ENCODE data around the gene MT1X.
"Not testable (repeated sequence)": the region's sequence is repeated elsewhere in the genome, so short reads cannot be mapped to it uniquely, and the experiment has no call there.

Gene MT1X

DNA sequence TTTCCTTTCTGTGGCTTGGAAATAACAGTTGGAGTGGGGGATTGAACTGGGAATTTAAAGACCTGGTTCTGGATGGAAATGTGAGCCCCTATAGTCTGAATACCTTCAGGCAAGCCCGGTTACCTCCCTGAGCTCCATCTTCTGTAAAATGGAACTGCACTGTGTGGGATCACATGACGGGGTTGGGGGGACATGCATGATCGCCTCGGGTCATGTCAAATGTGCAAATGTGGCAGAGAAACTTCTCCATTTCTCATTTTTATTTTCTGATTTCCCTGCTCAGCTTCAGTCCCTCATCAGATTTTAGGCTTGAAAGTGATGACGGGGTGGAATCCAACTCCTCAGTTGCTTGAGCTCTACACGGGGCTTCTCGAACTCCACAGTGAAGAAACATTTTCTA is 29.1 kb upstream of the MT1X start:
- no peak for DNase-seq (ENCODE audit: low spot score)

DNA sequence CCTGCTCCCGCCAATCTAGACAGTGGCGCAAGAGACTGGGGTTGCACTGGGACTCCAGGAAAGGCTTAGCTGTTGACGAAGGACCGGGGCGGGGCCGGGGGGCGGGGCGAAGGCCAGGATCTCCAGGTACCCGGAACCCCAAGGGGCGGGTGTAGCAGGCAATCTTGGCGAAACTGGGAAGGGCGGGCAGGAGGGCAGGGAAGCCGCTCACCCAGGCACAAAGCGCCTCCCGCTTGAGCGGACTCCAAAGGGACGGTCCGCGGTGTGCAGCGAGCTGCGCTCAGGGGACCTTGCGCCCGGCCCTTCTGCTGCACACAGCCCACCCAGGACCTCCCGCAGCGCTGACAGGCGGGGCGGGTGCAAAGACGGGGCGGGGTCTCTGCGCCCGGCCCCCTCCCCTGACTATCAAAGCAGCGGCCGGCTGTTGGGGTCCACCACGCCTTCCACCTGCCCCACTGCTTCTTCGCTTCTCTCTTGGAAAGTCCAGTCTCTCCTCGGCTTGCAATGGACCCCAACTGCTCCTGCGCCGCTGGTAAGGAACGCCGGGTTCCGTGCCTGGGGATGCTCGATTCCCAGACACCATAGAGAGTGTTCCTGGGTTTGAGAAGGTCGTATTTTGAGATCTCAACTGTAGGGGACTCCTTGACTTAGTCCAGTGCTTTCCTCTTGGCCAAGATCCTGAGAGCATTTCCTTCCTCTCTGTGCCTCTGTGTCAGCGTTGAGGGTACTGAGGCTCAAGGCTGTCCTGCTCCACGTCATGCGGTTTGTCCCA is 24.5 kb upstream of the MT1X start, which contains the start of gene MT1F:
Gene MT1F, plus strand, starts transcription at position 405 of the 772 bp plus-strand sequence. Its CDS starts 100 bp downstream, at position 505.
- DNase-seq (ENCODE audit: low spot score) = peak; percentile 86

DNA sequence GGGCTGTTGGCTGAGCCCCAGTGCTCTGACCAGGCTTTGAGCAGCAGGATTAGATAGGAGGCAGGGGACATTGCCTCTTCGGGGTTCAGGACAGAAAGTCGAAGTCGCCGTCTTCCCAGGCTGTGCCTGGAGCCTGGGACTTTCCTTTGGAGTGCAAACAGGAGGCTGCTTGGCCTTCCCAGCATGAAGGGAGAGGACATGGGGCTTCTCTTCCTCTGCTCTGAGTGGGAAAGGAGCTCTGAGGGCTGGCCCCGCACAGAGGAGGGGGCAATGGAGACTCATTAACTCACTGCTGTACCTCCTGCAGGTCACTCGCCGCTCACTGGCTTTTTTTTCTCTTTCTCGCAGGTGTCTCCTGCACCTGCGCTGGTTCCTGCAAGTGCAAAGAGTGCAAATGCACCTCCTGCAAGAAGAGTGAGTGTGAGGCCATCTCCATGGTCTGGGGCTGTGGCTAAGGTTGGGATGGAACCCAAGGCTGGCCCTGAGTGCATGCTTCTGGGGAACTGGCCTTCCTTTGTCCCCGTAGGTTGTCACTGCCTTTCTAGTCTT is 23.9 kb upstream of the MT1X start:
- DNase-seq (ENCODE audit: low spot score) = no peak

DNA sequence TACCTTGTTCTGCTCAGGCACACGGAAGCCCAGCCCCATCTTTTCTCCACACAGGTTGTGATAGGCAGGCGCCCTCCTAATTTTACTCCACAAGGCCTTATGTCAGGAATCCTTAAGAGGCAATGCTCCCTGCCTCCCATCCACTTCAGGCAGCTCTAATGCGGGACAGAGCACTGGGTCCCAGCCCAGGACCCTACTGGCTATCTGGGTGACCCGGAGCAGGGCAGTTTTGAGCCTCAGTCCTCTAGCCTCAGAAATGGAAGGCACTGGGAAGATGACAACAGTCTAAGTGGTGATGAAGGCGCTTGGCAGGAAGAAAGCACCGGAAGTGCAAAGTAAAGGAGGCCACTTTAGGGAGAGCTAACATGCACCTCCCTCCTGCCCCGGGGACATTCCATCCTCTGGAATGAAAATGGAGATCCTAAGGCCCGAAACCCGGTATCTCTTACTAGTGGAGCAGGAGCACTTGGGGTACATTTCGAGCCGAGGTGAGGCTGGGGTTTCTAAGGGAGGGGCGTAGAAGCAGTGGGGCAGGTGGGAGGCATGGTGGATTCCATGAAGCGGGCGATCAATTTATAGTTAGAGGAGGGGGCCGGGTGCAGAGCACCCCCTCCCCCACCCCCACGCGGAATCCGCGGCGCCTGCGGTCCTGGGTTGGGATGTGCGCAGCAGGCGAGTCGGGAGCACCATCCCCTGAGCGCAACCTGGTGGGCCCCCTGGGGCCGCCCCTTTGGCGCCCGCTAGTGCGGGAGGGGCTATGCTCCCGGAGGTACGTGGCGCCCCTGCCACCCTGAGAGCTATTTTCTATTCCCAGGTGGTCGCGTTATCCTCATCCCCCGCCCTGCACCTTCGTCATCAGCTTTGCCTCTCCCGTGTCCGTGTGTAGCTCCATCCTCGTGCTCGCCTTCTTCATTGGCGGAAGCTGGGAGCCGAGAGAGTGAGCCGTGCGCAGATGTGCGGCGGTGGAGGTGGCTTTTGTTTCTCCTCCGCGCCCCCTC is 19.6 kb upstream of the MT1X start:
- DNase-seq (ENCODE audit: low spot score) = no peak

DNA sequence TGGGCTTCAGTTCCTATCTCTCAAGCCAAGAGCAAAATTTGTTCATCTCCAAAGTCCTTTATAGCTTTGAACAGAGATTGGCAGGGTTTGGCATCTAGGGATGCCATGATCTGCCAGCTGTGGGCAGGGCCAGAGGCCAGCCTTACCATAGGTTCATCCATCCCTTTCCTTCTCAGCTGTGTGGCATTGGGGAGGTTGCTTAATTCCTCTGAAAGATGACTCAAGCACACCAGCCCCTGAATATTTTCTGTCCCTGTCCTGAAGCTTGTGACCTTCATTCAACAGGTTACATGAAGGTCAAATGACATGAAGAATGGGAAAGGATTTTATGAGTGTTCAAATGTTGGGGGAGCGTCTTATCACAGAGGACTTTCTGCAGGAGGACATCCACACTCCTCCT is 17.8 kb upstream of the MT1X start:
- DNase-seq (ENCODE audit: low spot score) = no peak

DNA sequence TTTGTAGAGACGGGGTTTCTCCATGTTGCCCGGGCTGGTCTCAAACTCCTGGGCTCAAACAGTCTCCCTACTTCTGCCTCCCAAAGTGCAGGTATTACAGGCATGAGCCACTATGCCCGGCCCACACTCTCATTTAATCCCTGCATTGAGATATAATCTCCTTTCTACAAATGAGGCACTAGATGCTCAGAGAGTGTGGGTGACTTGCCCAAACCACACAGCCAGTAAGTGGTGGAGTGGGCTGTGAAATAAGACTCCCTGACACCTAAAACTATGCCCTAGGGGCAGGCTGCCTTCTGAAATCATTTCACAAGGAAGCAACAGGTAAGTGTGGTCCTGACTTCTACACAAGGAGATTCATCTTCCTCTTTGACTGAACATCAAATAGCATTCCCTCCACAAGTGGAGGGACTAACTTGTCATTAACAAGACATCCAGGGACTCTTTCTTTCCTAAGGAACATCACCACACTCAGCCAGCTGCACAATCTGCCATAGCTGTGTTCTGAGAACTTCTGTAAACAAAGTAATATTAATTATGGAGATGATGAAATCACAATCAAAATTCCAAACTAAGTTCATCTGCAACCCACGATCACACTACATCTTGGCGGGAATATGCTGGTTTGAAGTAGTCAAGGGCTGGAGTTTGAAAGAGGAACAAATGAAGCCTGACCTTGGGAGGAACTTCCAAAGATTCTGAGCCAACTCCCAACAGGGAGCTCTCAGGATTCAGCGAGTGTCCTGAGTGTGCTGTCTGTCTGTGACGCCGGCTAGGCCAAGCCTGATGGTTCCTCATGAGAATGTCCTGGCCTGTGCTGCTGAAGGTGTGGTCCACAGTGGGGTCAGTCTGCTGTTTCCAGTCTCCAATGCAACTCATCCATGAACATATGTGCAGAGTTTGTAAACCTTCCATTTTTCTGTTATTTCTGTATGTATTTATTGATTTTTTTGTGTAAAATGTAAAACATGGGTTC is 16.7 kb upstream of the MT1X start:
- not testable (repeated sequence) for DNase-seq (ENCODE audit: low spot score)

DNA sequence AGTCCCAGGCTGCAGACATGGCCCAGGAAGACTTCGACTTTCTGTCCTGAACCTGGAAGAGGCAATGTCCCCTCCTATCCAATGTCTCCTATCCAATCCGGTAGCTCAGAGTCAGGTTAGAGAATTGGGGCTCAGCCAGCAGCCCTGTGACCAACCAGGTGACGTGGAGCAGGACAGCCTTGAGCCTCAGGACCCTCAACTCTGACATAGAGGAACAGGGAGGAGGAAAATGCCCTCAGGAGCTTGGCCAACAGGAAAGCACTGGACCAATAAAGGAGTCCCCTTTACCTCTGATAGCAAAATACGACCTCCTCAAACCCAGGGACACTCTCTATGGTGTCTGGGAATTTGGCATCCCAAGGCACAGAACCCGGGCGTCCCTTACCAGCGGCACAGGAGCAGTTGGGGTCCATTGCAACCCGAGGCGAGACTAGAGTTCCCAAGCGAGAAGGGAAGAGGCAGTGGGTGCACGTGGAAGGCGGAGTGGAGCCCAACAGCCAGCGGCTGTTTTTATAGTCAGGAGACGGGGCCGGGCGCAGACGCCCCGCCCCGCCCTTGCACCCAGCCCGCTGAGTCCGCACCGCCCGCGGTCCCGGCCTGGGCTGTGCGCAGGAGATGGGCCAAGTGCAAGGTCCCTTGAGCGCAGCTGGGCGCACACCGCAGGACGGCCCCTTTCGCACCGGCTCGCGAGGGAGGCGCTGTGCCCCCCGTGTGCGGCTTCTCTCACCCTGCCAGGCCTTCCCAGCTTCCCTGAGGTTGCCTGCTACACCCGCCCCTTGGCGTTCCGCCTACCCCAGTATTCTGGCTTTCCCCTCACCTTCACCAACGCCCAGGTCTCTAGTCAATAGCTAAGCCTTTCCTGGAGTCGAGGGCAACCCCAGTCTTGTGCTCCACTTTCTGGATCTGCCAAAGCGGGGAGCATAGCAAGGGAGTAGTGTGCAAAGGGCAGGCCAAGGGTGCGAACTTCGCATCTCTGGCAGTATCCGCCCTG is 14.4 kb upstream of the MT1X start, which contains the start of gene MT1G:
Gene MT1G, minus strand, starts transcription at position 485 of the 991 bp plus-strand sequence. Its CDS starts 72 bp downstream, at position 413.
- no peak for DNase-seq (ENCODE audit: low spot score)

DNA sequence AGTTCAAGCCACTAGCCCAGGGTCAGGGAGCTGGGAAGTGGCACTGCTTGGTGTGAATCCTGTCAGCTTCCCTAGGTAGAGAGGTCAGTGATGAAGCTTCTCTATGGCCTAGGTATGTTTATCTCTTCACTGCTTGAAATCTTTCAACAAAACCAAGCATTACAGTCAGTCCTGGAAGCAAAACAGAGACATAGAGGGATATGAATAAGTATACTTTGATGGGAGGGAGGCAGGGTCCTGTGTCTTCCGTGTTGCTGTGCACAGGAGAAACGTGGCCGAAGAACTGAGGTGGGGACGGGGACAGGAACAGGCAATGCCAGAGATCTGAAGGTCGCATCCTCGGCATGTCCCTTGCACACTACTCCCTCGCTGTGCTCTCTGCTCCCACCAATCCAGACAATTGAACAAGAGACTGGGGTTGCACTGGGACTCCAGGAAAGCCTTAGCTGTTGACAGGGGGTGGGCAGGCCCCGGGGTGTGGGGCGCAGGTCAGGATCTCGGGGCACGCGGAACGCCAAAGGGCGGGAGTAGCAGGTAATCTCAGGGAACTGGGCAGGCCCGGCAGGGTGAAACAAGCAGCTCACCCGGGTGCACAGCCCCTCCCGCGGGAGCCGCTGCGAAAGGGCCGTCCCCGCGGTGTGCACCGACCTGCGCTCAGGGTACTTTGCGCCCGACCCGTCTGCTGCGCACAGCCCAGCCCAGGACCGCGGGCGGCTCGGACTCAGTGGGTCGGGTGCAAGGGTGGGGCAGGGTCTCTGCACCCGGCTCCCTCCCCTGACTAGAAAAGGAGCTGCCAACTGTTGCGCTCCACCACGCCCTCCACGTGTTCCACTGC is 13.0 kb upstream of the MT1X start, which contains the start of gene MT1H:
Gene MT1H, plus strand, starts transcription at position 810 of the 835 bp plus-strand sequence. CDS start 71 bp downstream, outside the sequence.
- no peak for DNase-seq (ENCODE audit: low spot score)

DNA sequence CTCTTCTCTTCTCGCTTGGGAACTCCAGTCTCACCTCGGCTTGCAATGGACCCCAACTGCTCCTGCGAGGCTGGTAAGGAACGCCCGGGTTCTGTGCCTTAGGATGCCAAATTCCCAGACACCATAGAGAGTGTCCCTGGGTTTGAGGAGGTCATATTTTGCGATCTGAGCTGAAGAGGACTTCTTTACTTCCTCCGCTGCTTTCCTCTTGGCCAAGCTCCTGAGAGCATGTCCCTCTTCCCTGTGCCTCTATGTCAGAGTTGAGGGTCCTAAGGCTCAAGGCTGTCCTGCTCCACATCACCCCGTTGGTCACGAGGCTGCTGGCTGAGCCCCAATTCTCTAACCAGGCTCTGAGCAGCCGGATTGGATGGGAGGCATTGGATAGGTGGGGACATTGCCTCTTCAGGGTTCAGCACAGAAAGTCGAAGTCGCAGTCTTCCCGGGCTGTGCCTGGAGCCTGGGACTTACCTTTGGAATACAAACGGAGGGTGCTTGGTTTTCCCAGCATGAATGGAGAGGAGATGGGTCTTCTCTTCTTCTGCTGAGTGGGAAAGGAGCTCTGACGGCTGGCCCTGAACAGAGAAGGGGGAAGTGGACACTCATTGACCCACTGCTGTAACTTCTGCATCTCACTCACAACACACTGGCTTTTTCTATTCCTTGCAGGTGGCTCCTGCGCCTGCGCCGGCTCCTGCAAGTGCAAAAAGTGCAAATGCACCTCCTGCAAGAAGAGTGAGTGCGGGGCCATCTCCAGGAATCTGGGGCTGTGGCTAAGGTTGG is 12.2 kb upstream of the MT1X start:
- no peak for DNase-seq (ENCODE audit: low spot score)

DNA sequence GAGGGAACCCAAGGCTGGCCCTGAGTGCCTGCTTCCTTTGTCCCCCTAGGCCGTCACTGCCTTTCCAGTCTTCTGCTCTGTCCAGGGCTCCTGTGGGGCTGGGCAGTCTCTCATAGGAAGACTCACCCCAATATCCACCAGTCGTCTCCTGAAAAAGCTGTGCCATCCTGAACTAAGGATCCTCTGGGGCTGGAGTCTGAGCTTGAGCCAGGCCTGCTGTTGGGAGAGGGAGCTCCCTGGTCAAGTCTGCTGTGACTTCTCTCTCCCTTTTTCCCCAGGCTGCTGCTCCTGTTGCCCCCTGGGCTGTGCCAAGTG is 11.7 kb upstream of the MT1X start:
- no peak for DNase-seq (ENCODE audit: low spot score)

DNA sequence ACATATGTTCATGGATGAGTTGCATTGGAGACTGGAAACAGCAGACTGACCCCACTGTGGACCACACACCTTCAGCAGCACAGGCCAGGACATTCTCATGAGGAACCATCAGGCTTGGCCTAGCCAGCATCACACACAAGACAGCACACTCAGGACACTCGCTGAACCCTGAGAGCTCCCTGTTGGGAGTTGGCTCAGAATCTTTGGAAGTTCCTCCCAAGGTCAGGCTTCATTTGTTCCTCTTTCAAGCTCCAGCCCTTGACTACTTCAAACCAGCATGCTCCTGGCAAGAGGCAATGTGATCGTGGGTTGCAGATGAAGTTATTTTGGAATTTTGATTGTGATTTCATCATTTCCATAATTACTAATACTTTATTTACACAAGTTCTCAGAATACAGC is 10.6 kb upstream of the MT1X start:
- not testable (repeated sequence) for DNase-seq (ENCODE audit: low spot score)

DNA sequence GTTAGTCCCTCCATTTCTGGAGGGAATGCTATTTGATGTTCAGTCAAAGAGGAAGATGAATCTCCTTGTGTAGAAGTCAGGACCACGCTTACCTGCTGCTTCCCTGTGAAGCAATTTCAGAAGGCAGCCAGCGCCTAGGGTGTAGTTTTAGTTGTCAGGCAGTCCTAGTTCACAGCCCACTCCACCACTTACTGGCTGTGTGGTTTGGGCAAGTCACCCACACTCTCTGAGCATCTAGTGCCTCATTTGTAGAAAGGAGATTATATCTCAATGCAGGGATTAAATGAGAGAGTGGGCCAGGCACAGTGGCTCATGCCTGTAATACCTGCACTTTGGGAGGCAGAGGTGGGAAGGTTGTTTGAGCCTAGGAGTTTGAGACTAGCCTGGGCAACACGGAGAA is 10.1 kb upstream of the MT1X start:
- not testable (repeated sequence) for DNase-seq (ENCODE audit: low spot score)

DNA sequence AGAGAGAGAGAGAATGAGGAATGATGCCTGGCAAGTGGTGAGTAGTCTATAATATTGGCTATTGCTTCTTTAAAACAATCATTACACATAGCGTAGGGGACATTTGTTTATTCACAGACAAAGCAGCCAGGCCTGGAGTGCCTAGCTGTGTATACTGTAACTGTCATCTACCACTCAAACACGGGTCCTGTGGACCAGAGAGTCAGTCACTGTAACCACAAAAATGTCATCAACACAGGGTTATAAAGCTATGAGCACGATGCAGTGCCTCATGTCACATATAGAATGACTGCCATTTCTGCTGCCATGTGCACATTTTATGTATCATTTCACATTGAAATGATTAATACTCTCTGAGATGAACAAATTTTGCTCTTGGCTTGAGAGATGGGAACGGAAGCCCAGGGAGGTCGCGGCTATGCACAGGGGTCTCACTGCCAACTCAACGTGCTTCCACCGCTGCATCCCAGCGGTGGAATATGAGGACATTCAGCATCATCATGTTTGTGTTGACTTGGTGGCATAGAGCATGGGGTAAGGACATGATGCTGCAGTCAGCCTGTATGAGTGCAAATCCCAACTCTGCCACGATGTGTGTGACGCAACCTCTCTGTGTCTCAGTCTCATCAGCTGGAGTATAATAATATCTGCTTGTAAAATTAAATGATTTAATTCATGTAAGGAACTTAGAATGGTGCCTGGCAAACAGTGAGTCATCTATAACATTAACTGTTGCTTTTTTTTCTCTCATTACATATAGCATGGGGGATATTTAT is 9.3 kb upstream of the MT1X start:
- no peak for DNase-seq (ENCODE audit: low spot score)

DNA sequence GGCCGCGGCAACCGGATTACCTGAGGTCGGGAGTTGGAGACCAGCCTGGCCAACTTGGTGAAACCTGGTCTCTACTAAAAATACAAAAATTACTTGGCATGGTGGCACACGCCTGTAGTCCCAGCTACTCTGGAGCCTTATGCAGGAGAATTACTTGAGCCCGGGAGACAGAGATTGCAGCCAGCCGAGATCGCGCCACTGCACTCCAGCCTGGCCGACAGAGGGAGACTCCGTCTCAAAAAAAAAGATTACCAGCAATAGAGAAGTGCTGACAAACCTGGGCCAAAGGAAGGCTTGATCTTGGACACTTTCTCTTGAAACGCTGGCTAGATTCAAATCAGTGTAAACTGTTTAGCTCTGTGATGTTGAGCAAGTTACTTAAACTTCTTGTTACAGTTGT is 8.3 kb upstream of the MT1X start:
- peak; percentile 65 for DNase-seq (ENCODE audit: low spot score)

DNA sequence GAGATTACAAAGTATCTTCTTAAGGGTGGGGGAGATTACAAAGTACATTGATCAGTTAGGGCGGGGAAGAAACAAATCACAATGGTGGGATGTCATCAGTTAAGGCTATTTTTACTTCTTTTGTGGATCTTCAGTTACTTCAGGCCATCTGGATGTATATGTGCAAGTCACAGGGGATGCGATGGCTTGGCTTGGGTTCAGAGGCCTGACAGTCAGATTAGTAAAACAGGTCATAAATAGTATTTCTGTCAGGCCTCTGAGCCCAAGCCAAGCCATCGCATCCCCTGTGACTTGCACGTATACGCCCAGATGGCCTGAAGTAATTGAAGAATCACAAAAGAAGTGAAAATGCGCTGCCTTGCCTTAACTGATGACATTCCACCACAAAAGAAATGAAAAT is 7.7 kb upstream of the MT1X start:
- DNase-seq (ENCODE audit: low spot score) = not testable (repeated sequence)

DNA sequence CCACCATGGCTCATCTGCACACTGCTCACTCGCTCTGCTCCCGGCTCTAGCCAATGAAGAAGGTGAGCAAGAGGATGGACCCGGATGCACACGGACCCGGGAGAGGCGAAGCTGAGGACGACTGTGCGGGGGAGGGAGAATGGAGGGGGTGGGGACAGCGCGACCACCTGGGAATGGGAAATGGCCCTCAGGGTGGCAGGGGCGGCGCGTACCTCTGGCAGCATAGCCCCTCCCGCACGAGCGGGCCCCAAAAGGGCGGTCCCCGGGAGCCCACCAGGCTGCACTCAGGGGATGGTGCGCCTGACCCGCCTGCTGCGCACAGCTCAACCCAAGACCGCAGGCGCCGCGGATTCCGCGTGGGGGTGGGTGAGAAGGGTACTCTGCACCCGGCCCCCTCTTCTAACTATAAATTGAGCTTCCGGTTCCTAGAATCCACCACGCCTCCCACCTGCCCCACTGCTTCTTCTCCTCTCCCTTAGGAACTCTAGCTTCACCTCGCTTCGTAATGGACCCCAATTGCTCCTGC is 6.5 kb upstream of the MT1X start:
- no peak for DNase-seq (ENCODE audit: low spot score)

DNA sequence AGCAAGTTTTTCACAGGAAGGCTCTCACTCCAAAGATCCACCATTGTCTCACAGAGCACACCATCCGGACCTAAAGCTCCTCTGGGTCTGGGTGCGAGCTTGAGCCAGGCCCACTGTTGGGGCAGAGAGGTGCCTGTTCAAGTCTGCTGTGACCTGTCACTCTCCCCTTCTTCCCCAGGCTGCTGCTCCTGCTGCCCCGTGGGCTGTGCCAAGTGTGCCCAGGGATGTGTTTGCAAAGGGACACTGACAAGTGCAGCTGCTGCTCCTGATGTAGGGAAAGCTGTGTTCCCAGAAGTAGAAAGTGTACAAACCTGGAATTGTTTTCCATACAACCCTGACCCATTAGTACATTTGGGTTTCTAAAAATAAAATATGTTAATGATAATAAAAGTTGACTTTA is 4.8 kb upstream of the MT1X start:
- DNase-seq (ENCODE audit: low spot score) = no peak

Data from ecto neural progenitor cell (in vitro differentiated cells).